ENCODE data around the gene FAM186B. TPM values are rescaled to one million over a fixed set of nuclear protein-coding genes. Genes with fewer than 3 reads are reported as not detected.

The FAM186B gene
- total RNA-seq, 1 donor from 2014 or later: not detected

GRCh38 chr12:49645146-49646039 is 40.0 kb upstream of the FAM186B start:
- Histone ChIP-seq H3F3A (ENCODE audit: low read depth) (no peaks in the 10 kb centered on the region), H3K27ac (no peak overlapping the region), H3K4me2 (no peak overlapping the region), H3K27me3 (no peaks in the 10 kb centered on the region), H4K20me1 (ENCODE audit: low read depth) (no peaks in the 10 kb centered on the region), H3K4me1 (no peaks in the 10 kb centered on the region), H3K4me3 (no peak overlapping the region), H2AFZ (replicated peaks) (no peak overlapping the region), H3K36me3 (no peaks in the 10 kb centered on the region), H3K79me2 (ENCODE audit: low read depth) (no peaks in the 10 kb centered on the region), H3K9ac (no peak overlapping the region), H3K9me3 (ENCODE audit: low read depth) (no peaks in the 10 kb centered on the region)
- Mint-ChIP-seq H3K27me3 (ENCODE audit: insufficient read depth, low read depth) (no peaks in the 10 kb centered on the region), H3K9me3 (no peaks in the 10 kb centered on the region), H3K4me3 (no peak overlapping the region), H3K36me3 (peaks cover 30% of the 10 kb centered on the region), H3K27ac (no peak overlapping the region), H3K4me1 (peaks cover 5% of the 10 kb centered on the region)
- DNase-seq (ENCODE audit: low spot score): no peak
- TF ChIP-seq EZH2phosphoT487 (IDR thresholded peaks at IDR 0.05) (no peak), CTCF (IDR thresholded peaks at IDR 0.05) (no peak), EZH2 (IDR thresholded peaks at IDR 0.05) (no peak)

DNA sequence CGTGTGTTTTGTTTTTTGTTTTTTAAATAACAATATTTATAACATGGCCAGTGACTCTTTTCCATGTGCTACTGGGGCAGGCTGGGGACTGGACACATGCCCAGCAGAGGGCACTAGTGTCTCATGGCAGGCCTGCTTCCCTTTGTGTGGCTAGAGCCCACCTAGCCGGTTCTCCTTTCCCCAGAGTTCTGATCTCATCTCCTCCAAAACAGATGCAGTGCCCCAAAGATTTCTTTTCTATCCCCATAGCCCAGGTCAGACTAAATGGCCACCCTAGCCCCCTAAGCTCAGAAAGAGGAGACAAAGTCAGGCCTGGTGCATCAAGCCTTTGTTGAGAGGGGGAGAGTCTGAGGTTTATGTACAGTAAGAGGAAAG is 39.2 kb upstream of the FAM186B start:
- Histone ChIP-seq H3K27ac (no peak overlapping the region), H3K9ac (no peak overlapping the region), H3K4me1 (no peaks in the 10 kb centered on the region), H3K4me2 (no peak overlapping the region), H3K79me2 (ENCODE audit: low read depth) (no peaks in the 10 kb centered on the region), H3K36me3 (no peaks in the 10 kb centered on the region), H2AFZ (replicated peaks) (no peak overlapping the region), H3K9me3 (ENCODE audit: low read depth) (no peaks in the 10 kb centered on the region), H3K4me3 (no peak overlapping the region), H4K20me1 (ENCODE audit: low read depth) (no peaks in the 10 kb centered on the region), H3K27me3 (no peaks in the 10 kb centered on the region), H3F3A (ENCODE audit: low read depth) (peaks cover under 1% of the 10 kb centered on the region)
- Mint-ChIP-seq H3K27ac (peak overlapping the region; percentile 44), H3K9me3 (no peaks in the 10 kb centered on the region), H3K36me3 (peaks cover 27% of the 10 kb centered on the region), H3K4me3 (no peak overlapping the region), H3K27me3 (ENCODE audit: insufficient read depth, low read depth) (no peaks in the 10 kb centered on the region), H3K4me1 (peaks cover 5% of the 10 kb centered on the region)
- peak; percentile 85 for DNase-seq (ENCODE audit: low spot score)
- peak; percentile 91 for TF ChIP-seq CTCF (IDR thresholded peaks at IDR 0.05)
- TF ChIP-seq EZH2phosphoT487 (IDR thresholded peaks at IDR 0.05): no peak

DNA sequence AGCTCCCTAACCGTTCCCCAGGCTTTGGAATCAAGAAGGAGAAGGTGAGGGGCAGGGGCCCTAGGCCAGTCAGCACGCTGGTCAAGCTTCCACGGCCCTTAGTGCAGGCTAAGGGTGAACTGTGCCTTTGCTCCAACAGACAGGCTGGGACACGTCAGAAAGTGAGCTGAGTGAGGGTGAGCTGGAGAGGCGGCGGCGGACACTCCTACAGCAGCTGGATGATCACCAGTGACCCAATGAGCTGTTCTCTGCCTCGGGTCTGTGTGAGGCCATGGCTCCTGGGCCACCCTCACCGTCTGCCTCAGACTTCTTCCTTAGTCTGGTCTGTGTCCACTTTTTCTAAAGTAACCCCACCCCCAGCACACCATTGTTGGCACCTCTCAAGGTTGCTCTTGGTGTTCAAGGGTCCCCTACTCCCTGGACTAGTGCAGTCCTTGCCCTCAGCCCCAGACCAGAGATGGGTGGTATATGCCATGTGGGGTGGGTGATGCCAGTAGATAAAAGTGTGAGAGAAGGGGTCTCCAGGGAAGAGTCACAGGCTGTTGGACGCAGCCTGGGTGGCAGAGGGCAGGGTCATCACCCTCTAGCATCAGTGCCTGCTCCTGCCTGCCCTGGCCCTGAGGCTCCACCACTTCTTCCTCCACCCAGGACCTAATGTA is 38.7 kb upstream of the FAM186B start:
- Histone ChIP-seq H3K27me3 (no peaks in the 10 kb centered on the region), H3K79me2 (ENCODE audit: low read depth) (no peaks in the 10 kb centered on the region), H3K9me3 (ENCODE audit: low read depth) (no peaks in the 10 kb centered on the region), H3K4me2 (no peak overlapping the region), H3K27ac (no peak overlapping the region), H3F3A (ENCODE audit: low read depth) (peaks cover 6% of the 10 kb centered on the region), H4K20me1 (ENCODE audit: low read depth) (no peaks in the 10 kb centered on the region), H3K9ac (no peak overlapping the region), H3K4me3 (no peak overlapping the region), H3K36me3 (no peaks in the 10 kb centered on the region), H3K4me1 (no peaks in the 10 kb centered on the region), H2AFZ (replicated peaks) (no peak overlapping the region)
- no peak for DNase-seq (ENCODE audit: low spot score)
- Mint-ChIP-seq H3K36me3 (peaks cover 27% of the 10 kb centered on the region), H3K27ac (peak overlapping the region; percentile 44), H3K9me3 (no peaks in the 10 kb centered on the region), H3K4me3 (no peak overlapping the region), H3K4me1 (peaks cover 3% of the 10 kb centered on the region), H3K27me3 (ENCODE audit: insufficient read depth, low read depth) (no peaks in the 10 kb centered on the region)
- TF ChIP-seq EZH2 (IDR thresholded peaks at IDR 0.05): no peak
- no peak for TF ChIP-seq EZH2phosphoT487 (IDR thresholded peaks at IDR 0.05)
- no peak for TF ChIP-seq CTCF (IDR thresholded peaks at IDR 0.05)
